Upper lobe of left lung (tissue), 6 donors: ENCODE data around the gene PRPS1. TPM values are rescaled to one million over a fixed set of nuclear protein-coding genes. Genes with fewer than 3 reads are reported as not detected.
A peak's percentile ranks its signal among the peaks of the same experiment; 100 is the strongest.

ENCODE experiments used
- ATAC-seq, 2 donors: fragments of 200-7000 bp; cut with Tn5 transposase; one replicate each; pipeline ENCODE4 v1.9.1; 2022; ENCODE audit warnings: mild to moderate bottlenecking in 2 of 2, moderate library complexity in 2 of 2; ENCODE audit not compliant: low FRiP score in 2 of 2
- DNase-seq, 2 donors: peaks; one replicate each; pipeline ENCODE4 v3.0.0-alpha.2; 2019 to 2020
- H3K27ac ChIP-seq, 4 donors: fragments of 200-600 bp; sonication (generic); one replicate each; pipeline ENCODE4 v1.5.1; 2016 to 2019
- H3K27me3 ChIP-seq, 4 donors: fragments of 200-600 bp; sonication (generic); one replicate each; pipeline ENCODE4 v1.5.1; 2017 to 2019
- H3K36me3 ChIP-seq, 4 donors: fragments of 200-600 bp; sonication (generic); one replicate each; pipeline ENCODE4 v1.5.1; 2016 to 2019
- H3K4me1 ChIP-seq, 4 donors: fragments of 200-600 bp; sonication (generic); one replicate each; pipeline ENCODE4 v1.5.1; 2018 to 2019
- H3K4me3 ChIP-seq, 4 donors: fragments of 200-600 bp; sonication (generic); one replicate each; pipeline ENCODE4 v1.5.1; 2017 to 2019; ENCODE audit warnings: mild to moderate bottlenecking in 2 of 4, moderate library complexity in 1 of 4
- H3K9me3 ChIP-seq, 4 donors: fragments of 200-600 bp; sonication (generic); one replicate each; pipeline ENCODE4 v1.5.1; 2018 to 2019
- EP300 ChIP-seq, 4 donors: sonication (generic); formaldehyde crosslinking; IDR thresholded peaks; one replicate each; pipeline ENCODE4 v1.5.1; 2017; ENCODE audit warnings: antibody characterized with exemption in 4 of 4, control low read depth in 2 of 4
- POLR2A ChIP-seq, 4 donors: fragments of 450-650 bp; IDR thresholded peaks; one replicate each; pipeline ENCODE4 v1.5.1; 2016 to 2017; ENCODE audit warnings: antibody characterized with exemption in 4 of 4, mild to moderate bottlenecking in 2 of 4
- POLR2AphosphoS5 ChIP-seq, 2 donors: sonication (generic); formaldehyde crosslinking; IDR thresholded peaks; one replicate each; pipeline ENCODE4 v1.5.1; 2017; ENCODE audit warnings: antibody characterized with exemption in 2 of 2
- WGBS, 2 donors: methylation state at CpG; one replicate each; pipeline ENCODE4 v1.1.5; 2017 to 2018; 5-methylcytosine and 5-hydroxymethylcytosine counted together
- total RNA-seq, 6 donors: library from RNA; depleted of rRNA in 4 of 6; stranded (reverse); fragments of >200 nt in 4 of 6; gene quantifications; one replicate each; pipeline versions ENCODE4 v1.1.0 to v1.2.1, GENCODE V29; 2016 to 2021
- TF ChIP-seq, protein P1 (sequence below), 6 experiments: fragments of 450-650 bp in 4 of 6; fragments of 200-600 bp in 2 of 6; sonication (generic) in 2 of 6; IDR thresholded peaks; one replicate each; pipeline ENCODE4 v1.5.1; 2016 to 2019; ENCODE audit warnings: antibody characterized with exemption in 6 of 6
- donor health status: DM: no; HTN: no; CAD: no; lungs with moderate emphysema.
- donor health status: DM: no; HTN: yes; CAD: no; lungs with severe emphysema.

PRPS1 gene
- total RNA-seq, result 10 to 100 TPM; 10.5 to 32.7 (median 24.6) TPM

DNA sequence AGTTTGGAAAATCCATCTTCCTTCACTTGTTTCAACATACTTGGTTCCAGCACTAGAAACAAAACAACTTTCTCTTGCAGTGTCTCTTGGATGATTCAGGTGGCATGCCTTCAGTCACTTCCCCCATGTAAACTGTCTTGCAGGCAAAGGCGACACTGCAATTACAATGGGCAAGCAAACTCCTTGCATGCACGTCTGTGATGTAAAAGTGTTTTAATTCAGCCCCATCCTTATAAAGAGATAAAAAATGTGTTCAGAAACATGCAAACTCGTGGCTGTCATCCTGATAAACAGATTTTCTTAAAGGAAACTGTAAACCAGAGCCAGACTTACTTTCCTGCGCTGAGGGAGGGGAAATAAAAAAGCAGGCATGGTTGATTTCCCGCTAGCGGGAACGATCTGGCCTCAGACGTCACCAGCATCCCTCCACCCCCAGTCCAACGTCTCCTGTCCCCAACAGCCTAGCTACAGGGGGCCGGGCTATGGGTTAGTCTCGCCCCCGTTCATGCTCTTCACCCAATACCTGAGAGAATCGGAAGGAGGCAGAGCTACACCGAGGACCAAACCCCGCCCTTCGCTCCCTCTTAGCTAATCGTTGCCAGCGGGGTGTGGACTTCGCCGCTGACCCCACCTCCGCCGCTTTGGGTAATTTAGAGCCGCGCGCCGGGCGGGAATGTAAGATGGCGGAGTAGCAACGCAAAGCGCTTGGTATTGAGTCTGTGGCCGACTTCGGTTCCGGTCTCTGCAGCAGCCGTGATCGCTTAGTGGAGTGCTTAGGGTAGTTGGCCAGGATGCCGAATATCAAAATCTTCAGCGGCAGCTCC, at the start of gene PRPS1:
Gene PRPS1 (plus strand): TSS at position 673 of the 824 bp plus-strand sequence. CDS start 119 bp downstream, at position 792.
- peak; percentile 90 to 94 for DNase-seq
- Histone ChIP-seq H3K4me1 (peaks cover 0 to 7% (median 2%) of the 10 kb centered on the region in 4 donors), H3K27me3 (no peaks in the 10 kb centered on the region), H3K27ac (peak within 1 kb of the TSS; percentile 79 to 85 (median 83)), H3K36me3 (no peaks in the 10 kb centered on the region), H3K4me3 (peak within 1 kb of the TSS; percentile 42 to 66 (median 62)), H3K9me3 (no peaks in the 10 kb centered on the region)
- ATAC-seq, result peak; percentile 99 to 100
- TF ChIP-seq POLR2A (IDR thresholded peaks at IDR 0.05), result peak in 3 of 4 donors; percentile 65 to 77 (median 69)
- TF ChIP-seq POLR2AphosphoS5 (IDR thresholded peaks at IDR 0.05), result peak; percentile 37 to 78
- TF ChIP-seq, protein P1, sequence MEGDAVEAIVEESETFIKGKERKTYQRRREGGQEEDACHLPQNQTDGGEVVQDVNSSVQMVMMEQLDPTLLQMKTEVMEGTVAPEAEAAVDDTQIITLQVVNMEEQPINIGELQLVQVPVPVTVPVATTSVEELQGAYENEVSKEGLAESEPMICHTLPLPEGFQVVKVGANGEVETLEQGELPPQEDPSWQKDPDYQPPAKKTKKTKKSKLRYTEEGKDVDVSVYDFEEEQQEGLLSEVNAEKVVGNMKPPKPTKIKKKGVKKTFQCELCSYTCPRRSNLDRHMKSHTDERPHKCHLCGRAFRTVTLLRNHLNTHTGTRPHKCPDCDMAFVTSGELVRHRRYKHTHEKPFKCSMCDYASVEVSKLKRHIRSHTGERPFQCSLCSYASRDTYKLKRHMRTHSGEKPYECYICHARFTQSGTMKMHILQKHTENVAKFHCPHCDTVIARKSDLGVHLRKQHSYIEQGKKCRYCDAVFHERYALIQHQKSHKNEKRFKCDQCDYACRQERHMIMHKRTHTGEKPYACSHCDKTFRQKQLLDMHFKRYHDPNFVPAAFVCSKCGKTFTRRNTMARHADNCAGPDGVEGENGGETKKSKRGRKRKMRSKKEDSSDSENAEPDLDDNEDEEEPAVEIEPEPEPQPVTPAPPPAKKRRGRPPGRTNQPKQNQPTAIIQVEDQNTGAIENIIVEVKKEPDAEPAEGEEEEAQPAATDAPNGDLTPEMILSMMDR (IDR thresholded peaks at IDR 0.05), result no peak
- WGBS, 2 donors, result 0 to 45% methylated on average over 6 to 37 of the region's 37 CpGs

DNA sequence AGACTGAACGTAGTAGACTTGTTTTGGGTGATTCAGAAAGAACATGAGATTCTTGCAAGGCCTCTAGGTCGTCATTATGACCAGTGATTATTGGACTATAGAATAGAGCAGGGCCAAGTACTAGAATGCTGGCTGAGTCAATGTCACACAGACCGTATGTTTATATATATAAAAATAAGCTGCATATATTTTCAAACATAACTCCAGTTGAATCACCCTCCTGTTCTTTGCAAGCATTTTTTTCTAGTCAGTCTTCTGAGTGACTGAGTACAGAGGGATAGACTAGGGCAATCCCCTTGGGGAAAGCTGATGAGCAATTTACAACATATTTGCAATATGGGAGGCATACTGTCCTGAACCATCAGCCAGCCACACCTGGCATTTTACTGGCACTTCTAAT, 48.4 kb upstream of the PRPS1 start:
- Histone ChIP-seq H3K27ac (no peak overlapping the region), H3K9me3 (peaks cover 0 to 4% (median 0%) of the 10 kb centered on the region in 4 donors), H3K4me1 (no peaks in the 10 kb centered on the region), H3K27me3 (no peaks in the 10 kb centered on the region), H3K36me3 (no peaks in the 10 kb centered on the region), H3K4me3 (no peak overlapping the region)
- DNase-seq, result no peak
- 59 to 91% methylated on average over 3 of the region's 3 CpGs for WGBS, 2 donors
- TF ChIP-seq EP300 (IDR thresholded peaks at IDR 0.05) (no peak), POLR2AphosphoS5 (IDR thresholded peaks at IDR 0.05) (no peak), POLR2A (IDR thresholded peaks at IDR 0.05) (no peak)
- TF ChIP-seq, protein P1 (IDR thresholded peaks at IDR 0.05), result no peak
- no peak for ATAC-seq

DNA sequence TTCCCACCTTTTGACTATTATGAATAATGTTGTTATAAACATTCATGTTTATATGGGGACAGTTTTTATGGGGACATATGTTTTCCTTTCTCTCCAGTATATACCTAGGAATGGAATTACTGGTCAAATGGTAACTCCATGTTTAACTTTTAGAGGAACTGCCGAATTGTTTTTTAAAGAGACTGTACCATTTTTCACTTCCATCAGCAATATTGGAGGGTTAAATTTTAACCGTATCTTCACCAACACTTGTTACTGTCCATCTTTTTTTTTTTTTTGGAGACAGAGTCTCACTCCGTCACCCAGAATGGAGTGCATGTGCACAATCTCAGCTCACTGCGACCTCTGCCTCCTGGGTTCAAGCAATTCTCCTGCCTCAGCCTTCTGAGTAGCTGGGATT, 46.4 kb upstream of the PRPS1 start:
- TF ChIP-seq POLR2AphosphoS5 (IDR thresholded peaks at IDR 0.05) (no peak), POLR2A (IDR thresholded peaks at IDR 0.05) (no peak), EP300 (IDR thresholded peaks at IDR 0.05) (no peak)
- TF ChIP-seq, protein P1 (IDR thresholded peaks at IDR 0.05), result no peak
- Histone ChIP-seq H3K9me3 (peaks cover 0 to 4% (median 0%) of the 10 kb centered on the region in 4 donors), H3K27me3 (no peaks in the 10 kb centered on the region), H3K4me1 (no peaks in the 10 kb centered on the region), H3K27ac (no peak overlapping the region), H3K36me3 (no peaks in the 10 kb centered on the region), H3K4me3 (no peak overlapping the region)
- DNase-seq (no peak), ATAC-seq (no peak)
- WGBS, 2 donors, result 88 to 90% methylated on average over 4 of the region's 4 CpGs

DNA sequence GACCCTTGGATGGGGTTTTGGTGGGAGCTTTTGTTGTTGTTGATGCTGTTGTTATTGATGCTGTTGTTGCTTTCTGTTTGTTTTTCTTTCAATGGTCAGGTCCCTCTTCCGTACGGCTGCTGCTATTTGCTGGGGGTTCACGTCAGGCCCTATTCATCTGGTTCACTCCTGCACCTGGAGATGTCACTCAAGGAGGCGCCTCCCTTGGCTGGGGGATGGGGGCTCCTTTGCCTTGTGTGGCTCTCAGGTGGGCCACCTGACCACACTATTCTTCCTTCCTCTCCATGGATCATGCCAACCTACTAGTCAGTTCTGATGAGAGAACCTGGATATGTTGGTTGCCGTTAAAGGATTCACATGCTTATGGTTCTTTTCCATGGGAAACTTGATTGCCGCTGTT, 39.1 kb upstream of the PRPS1 start:
- ATAC-seq (no peak), DNase-seq (no peak)
- TF ChIP-seq, protein P1 (IDR thresholded peaks at IDR 0.05), result no peak
- no peak for TF ChIP-seq EP300 (IDR thresholded peaks at IDR 0.05)
- no peak overlapping the region for H3K4me3 ChIP-seq
- H3K4me1 ChIP-seq, result no peaks in the 10 kb centered on the region
- no peaks in the 10 kb centered on the region for H3K27me3 ChIP-seq
- H3K9me3 ChIP-seq, result no peaks in the 10 kb centered on the region
- no peak overlapping the region for H3K27ac ChIP-seq
- no peaks in the 10 kb centered on the region for H3K36me3 ChIP-seq
- WGBS, 2 donors, result 88 to 92% methylated on average over 6 of the region's 6 CpGs

DNA sequence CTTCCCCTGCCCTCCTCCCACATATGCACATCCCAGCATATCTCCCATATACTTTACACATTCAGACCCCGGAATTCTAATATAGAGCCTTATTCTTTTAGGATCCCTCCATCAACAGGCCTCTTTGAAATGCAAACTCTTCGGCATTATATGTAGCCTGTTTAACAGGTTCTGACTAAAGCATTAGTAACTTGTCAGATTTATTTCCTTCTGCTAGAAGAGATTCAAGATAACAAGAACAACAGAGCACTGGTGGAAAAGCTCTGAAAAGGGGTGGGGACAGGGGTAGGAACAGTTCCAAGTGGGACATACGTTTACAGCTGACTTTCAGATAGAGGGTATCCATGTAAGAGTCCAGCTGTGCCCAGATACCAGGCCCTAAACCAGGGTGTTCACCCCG, 31.7 kb upstream of the PRPS1 start:
- no peak for TF ChIP-seq POLR2AphosphoS5 (IDR thresholded peaks at IDR 0.05)
- TF ChIP-seq, protein P1 (IDR thresholded peaks at IDR 0.05), result no peak
- TF ChIP-seq POLR2A (IDR thresholded peaks at IDR 0.05), result no peak
- TF ChIP-seq EP300 (IDR thresholded peaks at IDR 0.05), result no peak
- no peaks in the 10 kb centered on the region for H3K36me3 ChIP-seq
- no peaks in the 10 kb centered on the region for H3K9me3 ChIP-seq
- no peak for ATAC-seq
- DNase-seq, result no peak
- 48% methylated on average over 3 to 4 of the region's 4 CpGs for WGBS, 2 donors
- H3K4me1 ChIP-seq, result no peaks in the 10 kb centered on the region
- no peaks in the 10 kb centered on the region for H3K27me3 ChIP-seq
- H3K4me3 ChIP-seq, result no peak overlapping the region
- H3K27ac ChIP-seq, result no peak overlapping the region
